DND-41 (cell line): ENCODE results near the gene KIAA1755.

Experiments used
- ATAC-seq: fragments of 200-7000 bp; cut with Tn5 transposase; 3 replicates; pipeline ENCODE4 v1.9.1; 2021; ENCODE audit warnings: low read depth; ENCODE audit not compliant: insufficient read depth
- DNase-seq: peaks from one replicate; pipeline ENCODE4 v3.0.0-alpha.2; 2020
- H2AFZ ChIP-seq: 2 replicates; pipeline ENCODE4 v1.6.0; 2012; ENCODE audit warnings: low read depth, low read length
- H3K27ac ChIP-seq: 2 replicates; pipeline ENCODE4 v1.5.1; 2012; ENCODE audit warnings: low read length, inconsistent platforms
- H3K27me3 ChIP-seq: fragments of 200-600 bp; sonication (generic); 2 replicates; pipeline ENCODE4 v1.6.0; 2012; ENCODE audit warnings: low read length, mild to moderate bottlenecking, inconsistent platforms; ENCODE audit not compliant: insufficient read depth, poor library complexity
- H3K36me3 ChIP-seq: 2 replicates; pipeline ENCODE4 v1.5.1; 2012; ENCODE audit warnings: low read length, inconsistent platforms; ENCODE audit not compliant: insufficient read depth
- H3K4me1 ChIP-seq: 2 replicates; pipeline ENCODE4 v1.5.1; 2012; ENCODE audit warnings: mild to moderate bottlenecking, low read length; ENCODE audit not compliant: insufficient read depth
- H3K4me2 ChIP-seq: 2 replicates; pipeline ENCODE4 v1.6.0; 2012; ENCODE audit warnings: mild to moderate bottlenecking, moderate library complexity, low read length, inconsistent platforms; ENCODE audit not compliant: insufficient read depth
- H3K4me3 ChIP-seq, 2 experiments: fragments of 200-600 bp in 1 of 2; shearing (Covaris generic) in 1 of 2; 2 replicates each; pipeline ENCODE4 v1.5.1; 2012 to 2016; ENCODE audit warnings: inconsistent platforms in 2 of 2, low read length in 2 of 2, mild to moderate bottlenecking in 2 of 2, low read depth in 1 of 2, moderate library complexity in 1 of 2
- H3K79me2 ChIP-seq: 2 replicates; pipeline ENCODE4 v1.6.0; 2012; ENCODE audit warnings: low read length, inconsistent platforms; ENCODE audit not compliant: insufficient read depth
- H3K9ac ChIP-seq: 2 replicates; pipeline ENCODE4 v1.6.0; 2012; ENCODE audit warnings: low read depth, mild to moderate bottlenecking, inconsistent platforms, low read length, moderate library complexity
- H3K9me3 ChIP-seq: 2 replicates; pipeline ENCODE4 v1.5.1; 2012; ENCODE audit warnings: low read length, moderate library complexity, mild to moderate bottlenecking, inconsistent platforms; ENCODE audit not compliant: insufficient read depth, severe bottlenecking
- H4K20me1 ChIP-seq: 2 replicates; pipeline ENCODE4 v1.6.0; 2012; ENCODE audit warnings: low read length; ENCODE audit not compliant: insufficient read depth
- CTCF ChIP-seq: IDR thresholded peaks from 2 replicates; pipeline ENCODE4 v1.5.1; 2012; ENCODE audit warnings: borderline replicate concordance, low read length, moderate library complexity, mild to moderate bottlenecking; ENCODE audit not compliant: poor library complexity, severe bottlenecking; ENCODE audit errors: extremely low read depth
- EZH2 ChIP-seq: IDR thresholded peaks from 3 replicates; pipeline ENCODE4 v1.6.1; 2012; ENCODE audit warnings: borderline replicate concordance, low read depth, mild to moderate bottlenecking, moderate library complexity, low read length, inconsistent platforms; ENCODE audit not compliant: severe bottlenecking

The KIAA1755 gene

GRCh38 chr20:38246357-38247165, 14.0 kb downstream of the KIAA1755 start:
- ATAC-seq (no peak), DNase-seq (no peak)
- Histone ChIP-seq H3K36me3 (no peaks in the 10 kb centered on the region), H3K27me3 (no peaks in the 10 kb centered on the region), H3K79me2 (no peaks in the 10 kb centered on the region), H3K9ac (no peak overlapping the region), H3K4me1 (no peaks in the 10 kb centered on the region), H3K27ac (no peak overlapping the region), H3K4me2 (no peak overlapping the region), H4K20me1 (no peaks in the 10 kb centered on the region), H3K4me3 (no peak overlapping the region), H3K9me3 (peaks cover 20% of the 10 kb centered on the region), H2AFZ (no peak overlapping the region)
- TF ChIP-seq CTCF = no peak
- no peak for TF ChIP-seq EZH2

- TF ChIP-seq EZH2 = no peak
- TF ChIP-seq CTCF = no peak
- H4K20me1 ChIP-seq = no peaks in the 10 kb centered on the region
- no peaks in the 10 kb centered on the region for H3K79me2 ChIP-seq
- no peaks in the 10 kb centered on the region for H3K27me3 ChIP-seq
- H2AFZ ChIP-seq = no peak overlapping the region
- H3K9ac ChIP-seq = no peak overlapping the region
- ATAC-seq (no peak), DNase-seq (no peak)
- H3K4me3 ChIP-seq = no peak overlapping the region
- no peaks in the 10 kb centered on the region for H3K36me3 ChIP-seq
- no peaks in the 10 kb centered on the region for H3K4me1 ChIP-seq
- H3K4me2 ChIP-seq = no peak overlapping the region
- peaks cover 25% of the 10 kb centered on the region for H3K9me3 ChIP-seq
- no peak overlapping the region for H3K27ac ChIP-seq
Observed at GRCh38 chr20:38245753-38246152, 14.8 kb downstream of the KIAA1755 start.

- Histone ChIP-seq H3K36me3 (no peaks in the 10 kb centered on the region), H2AFZ (no peak overlapping the region), H3K9ac (no peak overlapping the region), H4K20me1 (no peaks in the 10 kb centered on the region), H3K27me3 (no peaks in the 10 kb centered on the region), H3K4me2 (no peak overlapping the region), H3K79me2 (no peaks in the 10 kb centered on the region), H3K9me3 (peaks cover 25% of the 10 kb centered on the region), H3K4me1 (no peaks in the 10 kb centered on the region), H3K4me3 (no peak overlapping the region), H3K27ac (no peak overlapping the region)
- ATAC-seq = no peak
- no peak for DNase-seq
- TF ChIP-seq EZH2 (no peak), CTCF (no peak)
Observed at GRCh38 chr20:38243709-38244020, 16.9 kb downstream of the KIAA1755 start.
